Stimulated activated CD8-positive, alpha-beta memory T cell treated with anti-CD3 and anti-CD28 coated beads, Interleukin-4, amount 100 ng/mL, for 4 hours (primary cell): ENCODE measurements around the gene LGR5.

Experiments used
- DNase-seq, 2 donors: peaks; one replicate each; pipeline ENCODE4 v3.0.0-alpha.2; 2020; ENCODE audit warnings: low read depth in 2 of 2, low spot score in 1 of 2

LGR5 gene

GRCh38 chr12:71439613-71440344 lies at the start of gene LGR5:
Gene LGR5 (plus strand): TSS chr12:71439798. CDS start chr12:71440081, 283 bp downstream.
- no peak for DNase-seq

- DNase-seq = no peak
Measured at GRCh38 chr12:71392521-71393145, 47.0 kb upstream of the LGR5 start.

- no peak for DNase-seq
Measured at GRCh38 chr12:71393625-71394024, 46.0 kb upstream of the LGR5 start.

GRCh38 chr12:71397433-71397954 lies 42.1 kb upstream of the LGR5 start:
- no peak for DNase-seq

GRCh38 chr12:71399197-71399596 lies 40.4 kb upstream of the LGR5 start:
- no peak for DNase-seq

- no peak for DNase-seq
Measured at GRCh38 chr12:71400481-71400880, 39.1 kb upstream of the LGR5 start.

GRCh38 chr12:71405884-71406283 lies 33.7 kb upstream of the LGR5 start:
- no peak for DNase-seq

GRCh38 chr12:71407732-71408131 lies 31.9 kb upstream of the LGR5 start:
- DNase-seq = no peak

GRCh38 chr12:71410844-71411243 lies 28.8 kb upstream of the LGR5 start:
- no peak for DNase-seq

GRCh38 chr12:71411635-71412034 lies 28.0 kb upstream of the LGR5 start:
- DNase-seq = no peak

- no peak for DNase-seq
Measured at GRCh38 chr12:71415336-71416231, 24.0 kb upstream of the LGR5 start.

- no peak for DNase-seq
Measured at GRCh38 chr12:71417181-71417580, 22.4 kb upstream of the LGR5 start.

GRCh38 chr12:71420775-71421406 lies 18.7 kb upstream of the LGR5 start:
- DNase-seq = no peak

- no peak for DNase-seq
Measured at GRCh38 chr12:71425568-71426299, 13.9 kb upstream of the LGR5 start.

- DNase-seq = no peak
Measured at GRCh38 chr12:71426300-71427047, 13.1 kb upstream of the LGR5 start.

- DNase-seq = no peak
Measured at GRCh38 chr12:71430756-71431155, 8.8 kb upstream of the LGR5 start.

- no peak for DNase-seq
Measured at GRCh38 chr12:71431991-71432390, 7.6 kb upstream of the LGR5 start.

- DNase-seq = no peak
Measured at GRCh38 chr12:71432936-71433335, 6.7 kb upstream of the LGR5 start.

GRCh38 chr12:71436696-71437095 lies 2.9 kb upstream of the LGR5 start:
- no peak for DNase-seq
